Measurements from ENCODE around the gene DESI1.
"Not testable (repeated sequence)": the region's sequence is repeated elsewhere in the genome, so short reads cannot be mapped to it uniquely, and the experiment has no call there.

The DESI1 gene

GRCh38 chr22:41620589-41621098, at the start of gene DESI1:
Gene DESI1 (minus strand): TSS chr22:41621043. CDS start chr22:41620839, 204 bp downstream.
- DNase-seq: no peak

- DNase-seq: no peak
Observed at GRCh38 chr22:41668971-41669911, 48.4 kb upstream of the DESI1 start.

- no peak for DNase-seq
Observed at GRCh38 chr22:41664951-41665350, 44.1 kb upstream of the DESI1 start.

GRCh38 chr22:41664490-41664889, 43.6 kb upstream of the DESI1 start:
- no peak for DNase-seq

- not testable (repeated sequence) for DNase-seq
Observed at GRCh38 chr22:41663594-41663993, 42.8 kb upstream of the DESI1 start.

GRCh38 chr22:41661713-41662112, 40.9 kb upstream of the DESI1 start:
- DNase-seq: no peak

- no peak for DNase-seq
Observed at GRCh38 chr22:41661088-41661487, 40.2 kb upstream of the DESI1 start.

GRCh38 chr22:41660416-41660815, 39.6 kb upstream of the DESI1 start:
- no peak for DNase-seq

- DNase-seq: no peak
Observed at GRCh38 chr22:41659941-41660340, 39.1 kb upstream of the DESI1 start.

- DNase-seq: no peak
Observed at GRCh38 chr22:41658869-41659268, 38.0 kb upstream of the DESI1 start.

GRCh38 chr22:41657709-41658108, 36.9 kb upstream of the DESI1 start:
- no peak for DNase-seq

GRCh38 chr22:41656556-41656955, 35.7 kb upstream of the DESI1 start:
- no peak for DNase-seq

GRCh38 chr22:41654322-41654721, 33.5 kb upstream of the DESI1 start:
- no peak for DNase-seq

- DNase-seq: no peak
Observed at GRCh38 chr22:41650821-41651220, 30.0 kb upstream of the DESI1 start.

GRCh38 chr22:41650229-41650628, 29.4 kb upstream of the DESI1 start:
- DNase-seq: no peak

GRCh38 chr22:41648432-41648831, 27.6 kb upstream of the DESI1 start:
- DNase-seq: no peak

GRCh38 chr22:41647771-41648170, 26.9 kb upstream of the DESI1 start:
- DNase-seq: no peak

- no peak for DNase-seq
Observed at GRCh38 chr22:41642331-41643110, 21.7 kb upstream of the DESI1 start.

GRCh38 chr22:41641854-41642253, 21.0 kb upstream of the DESI1 start:
- DNase-seq: no peak

- DNase-seq: no peak
Observed at GRCh38 chr22:41638748-41639147, 17.9 kb upstream of the DESI1 start.

- no peak for DNase-seq
Observed at GRCh38 chr22:41638124-41638523, 17.3 kb upstream of the DESI1 start.

GRCh38 chr22:41637623-41638022, 16.8 kb upstream of the DESI1 start:
- not testable (repeated sequence) for DNase-seq

- DNase-seq: no peak
Observed at GRCh38 chr22:41636467-41636866, 15.6 kb upstream of the DESI1 start.

GRCh38 chr22:41634610-41635009, 13.8 kb upstream of the DESI1 start:
- not testable (repeated sequence) for DNase-seq

Measured in GOT3 (cell line).